ENCODE results near the gene EML6. TPM values are rescaled to one million over a fixed set of nuclear protein-coding genes. Genes with fewer than 3 reads are reported as not detected.

EML6 gene
- total RNA-seq, 6 donors from 2014 or later, result 1.5 to 7.3 (median 4.0) TPM

DNA sequence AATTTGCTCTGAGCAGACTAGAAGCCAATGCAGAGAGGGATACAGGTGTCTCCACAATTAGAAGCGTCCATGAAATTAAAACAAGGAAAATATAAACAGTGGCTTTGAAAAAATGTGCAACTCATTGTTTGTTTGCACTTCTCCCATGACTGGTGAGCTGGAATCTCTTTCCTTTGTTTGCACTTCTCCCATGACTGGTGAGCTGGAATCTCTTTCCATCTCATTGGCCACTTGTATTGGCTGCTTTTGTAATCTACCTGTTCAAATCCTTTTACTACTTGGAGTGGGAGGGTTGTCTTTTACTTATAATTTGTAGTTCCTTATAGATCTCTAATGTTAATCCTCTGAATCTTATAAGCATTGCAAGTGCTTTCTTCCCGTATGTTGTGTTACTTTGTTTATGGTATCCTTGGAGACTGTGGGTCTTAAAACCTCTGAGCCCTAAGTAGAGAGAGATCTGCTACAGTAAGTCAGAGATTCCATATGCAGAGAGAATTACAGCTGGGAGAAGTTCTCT lies 232.7 kb downstream of the EML6 start:
- ATAC-seq (ENCODE audit: low FRiP score in 2 of 2) (no peak), DNase-seq (no peak)
- no peak overlapping the region for H3K4me3 ChIP-seq
- H3K27me3 ChIP-seq, result no peaks in the 10 kb centered on the region
- 53 to 56% methylated on average over 2 of the region's 2 CpGs for WGBS, 2 donors
- peaks cover 0 to 7% (median 3%) of the 10 kb centered on the region in 4 donors for H3K4me1 ChIP-seq
- no peaks in the 10 kb centered on the region for H3K36me3 ChIP-seq
- no peak overlapping the region for H3K27ac ChIP-seq
- TF ChIP-seq POLR2A (IDR thresholded peaks at IDR 0.05), result no peak
- no peak for TF ChIP-seq EP300 (IDR thresholded peaks at IDR 0.05)
- TF ChIP-seq, protein P1, sequence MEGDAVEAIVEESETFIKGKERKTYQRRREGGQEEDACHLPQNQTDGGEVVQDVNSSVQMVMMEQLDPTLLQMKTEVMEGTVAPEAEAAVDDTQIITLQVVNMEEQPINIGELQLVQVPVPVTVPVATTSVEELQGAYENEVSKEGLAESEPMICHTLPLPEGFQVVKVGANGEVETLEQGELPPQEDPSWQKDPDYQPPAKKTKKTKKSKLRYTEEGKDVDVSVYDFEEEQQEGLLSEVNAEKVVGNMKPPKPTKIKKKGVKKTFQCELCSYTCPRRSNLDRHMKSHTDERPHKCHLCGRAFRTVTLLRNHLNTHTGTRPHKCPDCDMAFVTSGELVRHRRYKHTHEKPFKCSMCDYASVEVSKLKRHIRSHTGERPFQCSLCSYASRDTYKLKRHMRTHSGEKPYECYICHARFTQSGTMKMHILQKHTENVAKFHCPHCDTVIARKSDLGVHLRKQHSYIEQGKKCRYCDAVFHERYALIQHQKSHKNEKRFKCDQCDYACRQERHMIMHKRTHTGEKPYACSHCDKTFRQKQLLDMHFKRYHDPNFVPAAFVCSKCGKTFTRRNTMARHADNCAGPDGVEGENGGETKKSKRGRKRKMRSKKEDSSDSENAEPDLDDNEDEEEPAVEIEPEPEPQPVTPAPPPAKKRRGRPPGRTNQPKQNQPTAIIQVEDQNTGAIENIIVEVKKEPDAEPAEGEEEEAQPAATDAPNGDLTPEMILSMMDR (IDR thresholded peaks at IDR 0.05), result no peak
- TF ChIP-seq POLR2AphosphoS5 (IDR thresholded peaks at IDR 0.05), result no peak
- no peaks in the 10 kb centered on the region for H3K9me3 ChIP-seq

DNA sequence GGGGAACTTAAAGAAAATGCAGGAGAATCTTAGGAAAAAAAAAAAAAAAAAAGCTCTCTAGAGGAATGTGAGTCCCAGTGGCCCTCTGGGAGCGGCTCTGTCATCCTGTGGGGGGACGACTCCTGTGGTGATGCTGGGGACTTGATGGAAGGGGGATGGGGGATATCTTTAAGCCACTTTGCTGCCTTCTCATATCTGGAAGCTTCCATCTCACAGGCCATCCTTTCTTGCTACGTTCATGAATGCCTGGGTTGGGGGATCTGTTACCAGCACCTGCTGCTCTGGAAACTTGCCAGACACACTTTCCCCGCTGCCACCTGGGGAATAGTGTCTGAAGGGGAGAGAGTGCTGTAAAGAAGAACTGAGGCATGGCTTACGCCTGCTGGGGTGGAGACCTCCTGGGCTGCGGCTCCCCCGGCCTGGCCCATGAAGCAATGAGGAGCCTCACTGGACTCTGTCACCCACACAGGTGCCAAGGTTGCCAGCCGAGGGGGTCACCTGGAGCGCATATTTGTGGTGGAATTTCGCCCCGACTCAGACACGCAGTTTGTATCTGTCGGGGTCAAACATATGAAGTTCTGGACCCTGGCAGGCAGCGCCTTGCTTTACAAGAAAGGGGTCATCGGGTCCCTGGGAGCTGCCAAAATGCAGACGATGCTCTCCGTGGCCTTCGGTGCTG lies 234.0 kb downstream of the EML6 start:
- no peak for TF ChIP-seq POLR2A (IDR thresholded peaks at IDR 0.05)
- WGBS, 2 donors, result 94 to 99% methylated on average over 10 to 18 of the region's 18 CpGs
- DNase-seq, result peak in 1 of 2 donors; percentile 12

DNA sequence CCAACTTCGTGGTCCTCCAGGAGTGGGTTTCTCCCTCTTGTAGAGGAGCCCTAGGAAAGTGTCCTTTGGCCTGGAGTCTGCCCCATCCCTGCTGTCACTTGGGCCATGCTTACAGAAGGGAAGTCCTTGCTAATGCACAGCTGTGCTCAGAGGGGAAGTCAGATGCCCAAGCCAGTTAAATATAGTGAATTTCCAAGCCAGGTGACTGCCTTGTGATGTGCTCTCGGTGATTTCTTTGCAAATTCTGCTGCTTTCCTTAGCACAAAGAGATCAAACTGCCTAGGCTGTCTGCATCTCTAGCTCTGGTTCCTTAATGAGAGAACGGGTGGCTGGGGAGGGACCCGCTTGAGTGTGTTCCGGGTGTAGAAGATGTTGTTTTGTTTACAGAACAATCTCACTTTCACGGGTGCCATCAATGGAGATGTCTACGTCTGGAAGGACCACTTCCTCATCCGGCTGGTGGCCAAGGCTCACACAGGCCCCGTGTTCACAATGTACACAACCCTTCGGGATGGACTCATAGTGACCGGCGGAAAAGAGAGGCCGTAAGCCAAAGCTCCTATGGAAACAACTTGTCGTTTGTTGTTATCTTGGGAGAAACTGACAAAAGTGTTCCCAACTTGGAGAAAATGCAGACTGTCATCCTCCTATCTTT lies 235.4 kb downstream of the EML6 start:
- no peaks in the 10 kb centered on the region for H3K36me3 ChIP-seq
- ATAC-seq (ENCODE audit: low FRiP score in 2 of 2) (no peak), DNase-seq (no peak)
- TF ChIP-seq POLR2AphosphoS5 (IDR thresholded peaks at IDR 0.05), result no peak
- TF ChIP-seq POLR2A (IDR thresholded peaks at IDR 0.05), result no peak
- no peak for TF ChIP-seq EP300 (IDR thresholded peaks at IDR 0.05)
- TF ChIP-seq, protein P1 (IDR thresholded peaks at IDR 0.05), result no peak
- no peak overlapping the region for H3K27ac ChIP-seq
- no peaks in the 10 kb centered on the region for H3K27me3 ChIP-seq
- 84 to 89% methylated on average over 14 of the region's 14 CpGs for WGBS, 2 donors
- no peaks in the 10 kb centered on the region for H3K9me3 ChIP-seq
- H3K4me3 ChIP-seq, result no peak overlapping the region
- peaks cover 0 to 12% (median 8%) of the 10 kb centered on the region in 4 donors for H3K4me1 ChIP-seq

More for the DNA sequence above, 234.0 kb downstream of the EML6 start:
- no peak for ATAC-seq (ENCODE audit: low FRiP score in 2 of 2)
- Histone ChIP-seq H3K27me3 (no peaks in the 10 kb centered on the region), H3K9me3 (no peaks in the 10 kb centered on the region), H3K27ac (no peak overlapping the region), H3K4me1 (peaks cover 0 to 8% (median 4%) of the 10 kb centered on the region in 4 donors), H3K36me3 (no peaks in the 10 kb centered on the region), H3K4me3 (no peak overlapping the region)

DNA sequence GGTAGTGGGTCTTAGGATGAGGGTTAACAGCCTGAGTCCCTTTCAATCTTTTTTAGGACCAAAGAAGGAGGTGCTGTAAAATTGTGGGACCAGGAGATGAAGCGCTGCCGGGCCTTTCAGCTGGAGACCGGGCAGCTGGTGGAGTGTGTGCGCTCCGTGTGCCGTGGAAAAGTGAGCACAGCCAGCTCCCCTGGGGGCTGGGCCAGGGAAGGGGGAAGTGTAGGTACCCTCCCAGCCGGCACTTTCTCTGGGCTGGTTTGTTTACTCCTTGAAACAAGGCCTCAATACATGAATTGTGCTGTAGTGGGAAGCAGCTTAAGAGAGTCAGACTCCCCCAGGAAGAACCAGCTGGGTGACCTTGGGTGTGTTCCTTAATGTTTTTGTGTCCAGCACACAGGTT lies 236.7 kb downstream of the EML6 start:
- ATAC-seq (ENCODE audit: low FRiP score in 2 of 2), result no peak
- no peaks in the 10 kb centered on the region for H3K27me3 ChIP-seq
- 77 to 90% methylated on average over 7 of the region's 7 CpGs for WGBS, 2 donors
- no peaks in the 10 kb centered on the region for H3K9me3 ChIP-seq
- peak in 1 of 2 donors; percentile 25 for DNase-seq
- no peak overlapping the region for H3K4me3 ChIP-seq
- no peak overlapping the region for H3K27ac ChIP-seq
- TF ChIP-seq POLR2AphosphoS5 (IDR thresholded peaks at IDR 0.05), result no peak
- no peak for TF ChIP-seq EP300 (IDR thresholded peaks at IDR 0.05)
- no peak for TF ChIP-seq POLR2A (IDR thresholded peaks at IDR 0.05)
- TF ChIP-seq, protein P1 (IDR thresholded peaks at IDR 0.05), result no peak
- no peaks in the 10 kb centered on the region for H3K36me3 ChIP-seq
- H3K4me1 ChIP-seq, result peaks cover 0 to 16% (median 10%) of the 10 kb centered on the region in 4 donors

DNA sequence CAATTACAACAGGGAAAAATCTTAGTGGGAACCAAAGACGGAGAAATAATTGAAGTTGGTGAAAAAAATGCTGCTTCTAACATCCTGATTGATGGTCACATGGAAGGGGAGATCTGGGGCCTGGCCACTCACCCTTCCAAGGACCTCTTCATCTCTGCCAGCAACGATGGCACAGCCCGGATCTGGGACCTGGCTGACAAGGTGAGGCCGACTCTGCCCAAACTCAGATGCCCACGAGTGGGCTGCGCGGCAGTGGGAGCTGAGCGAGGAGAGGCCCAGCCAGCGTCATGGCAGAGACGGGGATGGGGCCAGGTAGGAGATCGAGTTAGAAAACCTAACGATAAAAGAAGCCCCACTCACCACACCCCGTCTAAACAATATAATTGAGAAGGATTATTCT lies 239.0 kb downstream of the EML6 start:
- Histone ChIP-seq H3K27me3 (no peaks in the 10 kb centered on the region), H3K27ac (peak overlapping the region in 2 of 4 donors; percentile 57 to 64), H3K36me3 (peaks cover 0 to 4% (median 1%) of the 10 kb centered on the region in 4 donors), H3K9me3 (no peaks in the 10 kb centered on the region), H3K4me1 (peaks cover 6 to 27% (median 10%) of the 10 kb centered on the region in 4 donors), H3K4me3 (no peak overlapping the region)
- ATAC-seq (ENCODE audit: low FRiP score in 2 of 2) (no peak), DNase-seq (peak in 1 of 2 donors; percentile 47)
- no peak for TF ChIP-seq EP300 (IDR thresholded peaks at IDR 0.05)
- no peak for TF ChIP-seq POLR2AphosphoS5 (IDR thresholded peaks at IDR 0.05)
- TF ChIP-seq, protein P1 (IDR thresholded peaks at IDR 0.05), result no peak
- no peak for TF ChIP-seq POLR2A (IDR thresholded peaks at IDR 0.05)
- WGBS, 2 donors, result 85 to 89% methylated on average over 13 of the region's 13 CpGs

Measured in upper lobe of left lung (tissue), 6 donors.